ENCODE results near the gene TRIO. TPM values are rescaled to one million over a fixed set of nuclear protein-coding genes. Genes with fewer than 3 reads are reported as not detected.

The TRIO gene
- total RNA-seq = 181 and 371 TPM in 2 replicates

DNA sequence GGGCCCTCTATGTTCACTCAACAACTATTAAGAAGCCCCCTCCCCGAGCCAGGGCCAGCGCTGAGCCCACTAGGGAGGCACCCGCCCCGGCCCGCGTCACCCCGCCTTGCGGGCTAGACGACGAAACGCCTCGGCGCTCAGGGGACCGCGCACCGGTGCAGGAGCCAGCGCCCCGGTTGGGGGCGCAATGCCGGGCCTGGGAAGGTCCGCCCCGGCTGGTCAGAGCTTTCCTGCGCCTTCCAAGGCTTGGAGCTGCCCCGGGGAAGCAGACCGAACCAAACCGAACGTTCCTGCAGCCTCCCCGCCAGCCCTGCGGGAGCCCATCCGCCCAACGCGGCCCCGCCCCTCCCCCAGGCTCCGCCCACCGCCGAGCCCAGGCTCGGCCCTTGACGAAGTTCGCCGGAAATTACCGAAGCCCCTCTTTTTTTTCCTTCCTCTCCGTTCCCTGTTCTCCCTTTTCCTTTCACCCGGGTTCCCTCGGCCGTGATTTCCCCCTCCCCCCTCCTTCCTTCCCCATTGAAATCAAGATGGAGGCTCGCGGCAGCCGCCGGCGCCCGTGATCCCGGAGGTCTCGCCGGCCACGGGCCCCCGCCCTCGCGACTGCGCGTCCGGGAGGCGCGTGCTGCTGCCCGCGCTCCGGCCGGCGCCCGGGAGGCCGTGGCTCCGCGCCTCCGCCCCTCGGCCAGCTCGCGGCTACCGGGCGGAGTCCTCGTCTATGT is at the start of gene TRIO:
Gene TRIO, plus strand, starts transcription at position 516 of the 719 bp plus-strand sequence. CDS start 384 bp downstream, outside the sequence.

Other genes with a start within 250 kb of the TRIO start
- 0.66 and 2.3 TPM in 2 replicates for gene DNAH5, start 198.7 kb upstream of the TRIO start, total RNA-seq

Data from placental pericyte (primary cell).